HG02678 (cell line): Measurements from ENCODE around the gene KSR1.

ENCODE experiments used
- ATAC-seq: cut with Tn5 transposase; IDR thresholded peaks from one replicate; pipeline ENCODE4 v1.9.1; 2021; ENCODE audit warnings: mild to moderate bottlenecking, moderate library complexity; ENCODE audit not compliant: unreplicated experiment

The KSR1 gene

DNA sequence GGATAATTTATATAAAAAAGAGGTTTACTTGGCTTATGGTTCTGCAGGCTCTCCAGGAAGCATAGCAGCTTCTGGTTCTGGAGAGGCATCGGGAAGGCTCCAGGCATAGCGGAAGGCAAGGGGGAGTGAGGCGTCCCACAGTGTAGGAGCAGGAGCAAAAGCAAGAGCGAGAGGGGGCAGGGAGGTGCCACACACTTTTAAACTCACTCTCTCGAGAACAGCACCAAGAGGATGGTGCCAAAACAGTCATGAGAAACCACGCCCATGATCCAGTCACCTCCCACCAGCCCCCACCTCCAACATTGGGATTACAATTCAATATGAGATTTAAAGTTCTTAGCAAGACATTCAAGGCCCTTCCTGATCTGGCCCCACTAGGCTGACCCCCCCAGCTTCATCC, 124.8 kb downstream of the KSR1 start:
- ATAC-seq = no peak

DNA sequence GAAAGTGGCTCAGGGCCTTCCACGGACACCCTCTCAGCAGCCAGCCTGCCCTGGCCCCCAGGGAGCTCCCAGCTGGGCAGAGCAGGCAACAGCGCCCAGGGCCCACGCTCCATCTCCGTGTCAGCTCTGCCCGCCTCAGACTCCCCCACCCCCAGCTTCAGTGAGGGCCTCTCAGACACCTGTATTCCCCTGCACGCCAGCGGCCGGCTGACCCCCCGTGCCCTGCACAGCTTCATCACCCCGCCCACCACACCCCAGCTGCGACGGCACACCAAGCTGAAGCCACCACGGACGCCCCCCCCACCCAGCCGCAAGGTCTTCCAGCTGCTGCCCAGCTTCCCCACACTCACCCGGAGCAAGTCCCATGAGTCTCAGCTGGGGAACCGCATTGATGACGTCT, 126.4 kb downstream of the KSR1 start:
- ATAC-seq = no peak

GRCh38 chr17:27585153-27585681, 129.0 kb downstream of the KSR1 start:
- ATAC-seq = no peak

- ATAC-seq = no peak
Measured at GRCh38 chr17:27585792-27586191, 129.5 kb downstream of the KSR1 start.

DNA sequence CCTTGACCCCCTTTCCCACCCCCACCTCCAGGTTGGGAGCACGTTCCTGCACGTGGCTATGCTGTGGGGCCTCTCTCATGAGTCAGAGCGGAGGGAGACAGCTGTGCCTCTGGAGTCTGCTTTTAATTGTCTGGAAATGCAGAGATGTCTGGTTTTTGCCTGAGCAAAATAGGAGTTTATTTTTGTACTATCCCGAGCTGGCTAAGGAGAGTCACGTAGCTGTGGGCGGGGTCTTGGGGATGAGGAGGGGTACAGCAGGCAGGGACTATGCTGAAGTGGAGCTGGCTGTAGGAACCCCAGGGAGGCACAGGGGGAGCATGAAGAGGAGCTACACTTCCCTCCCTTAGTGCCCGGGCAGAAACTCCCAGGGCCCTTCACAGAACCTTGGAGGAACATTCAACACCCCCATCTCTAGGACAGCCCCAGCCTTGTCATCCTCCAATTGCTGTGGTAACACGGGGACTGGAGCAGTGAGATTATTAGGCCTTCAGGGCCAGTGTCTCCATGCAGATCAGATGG, 130.0 kb downstream of the KSR1 start:
- ATAC-seq = no peak

DNA sequence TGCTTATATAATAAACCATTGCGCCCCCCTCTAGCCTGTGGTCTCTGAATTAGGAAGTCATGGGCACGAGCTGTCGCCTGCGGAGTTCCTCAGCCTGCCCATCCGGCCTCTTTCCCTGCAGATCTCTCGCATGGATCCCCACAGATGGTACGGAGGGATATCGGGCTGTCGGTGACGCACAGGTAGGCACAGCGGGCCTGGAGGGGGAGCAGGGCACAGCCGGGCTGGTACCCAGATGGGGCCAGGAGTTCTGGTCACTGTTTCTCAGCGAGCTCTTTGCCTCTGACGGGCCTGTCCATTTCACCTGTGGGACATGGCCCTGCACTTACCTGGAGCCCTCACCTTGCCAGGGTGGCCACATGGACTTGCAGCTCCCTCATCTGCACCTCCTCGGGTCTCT, 132.1 kb downstream of the KSR1 start:
- ATAC-seq = no peak

GRCh38 chr17:27590864-27591263, 134.6 kb downstream of the KSR1 start:
- ATAC-seq = no peak

GRCh38 chr17:27591986-27592385, 135.7 kb downstream of the KSR1 start:
- no peak for ATAC-seq

DNA sequence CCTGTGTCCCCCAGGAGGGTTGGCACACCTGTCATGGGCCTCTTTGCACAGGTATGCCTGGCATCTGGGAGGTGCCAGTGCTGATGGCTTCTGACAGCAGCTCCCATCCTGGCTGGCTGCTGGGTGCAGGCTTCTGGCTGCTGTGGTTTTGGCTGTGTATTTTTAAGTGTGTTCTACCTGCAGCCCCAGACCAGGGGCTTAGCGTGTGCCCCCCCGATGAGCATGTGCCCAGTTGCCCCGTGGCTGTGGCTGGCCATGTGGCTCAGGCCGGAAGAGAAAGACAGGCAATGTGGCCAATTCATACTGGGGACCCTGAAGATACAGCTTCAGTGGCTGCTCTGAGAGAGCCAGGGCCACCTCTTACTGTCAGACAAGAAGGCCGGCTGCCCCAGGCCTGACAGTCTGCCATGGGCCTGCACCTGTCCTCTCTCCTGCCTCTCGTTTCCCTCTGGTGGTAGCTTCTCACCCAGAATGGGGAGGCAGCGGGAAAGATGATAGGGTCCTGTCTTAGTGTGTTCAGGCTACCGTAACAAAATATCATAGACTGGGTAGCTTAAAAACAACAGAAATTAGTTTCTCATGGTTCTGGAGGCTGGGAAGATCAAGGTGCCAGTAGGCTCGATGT, 137.1 kb downstream of the KSR1 start:
- no peak for ATAC-seq

DNA sequence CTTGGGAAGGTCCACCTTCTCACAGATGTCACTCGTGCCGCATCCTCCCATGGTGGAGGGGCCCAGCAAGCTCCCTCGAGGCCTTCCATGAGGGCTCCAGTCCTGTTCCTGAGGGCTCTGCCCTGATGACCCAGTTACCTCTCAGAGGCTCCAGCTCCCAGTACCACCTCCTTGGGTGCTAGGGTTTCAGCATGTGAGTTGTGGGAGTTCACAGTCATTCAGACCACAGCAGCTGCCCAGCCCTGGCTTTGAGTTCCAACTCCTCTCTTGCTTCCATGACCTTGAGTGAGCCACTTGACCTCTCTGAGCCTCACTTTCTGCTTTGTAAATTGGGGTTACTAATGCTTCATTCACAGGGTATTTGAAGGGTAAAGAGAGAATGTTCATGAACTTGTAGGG, 137.6 kb downstream of the KSR1 start:
- no peak for ATAC-seq

GRCh38 chr17:27595208-27595607, 139.0 kb downstream of the KSR1 start:
- ATAC-seq = no peak

DNA sequence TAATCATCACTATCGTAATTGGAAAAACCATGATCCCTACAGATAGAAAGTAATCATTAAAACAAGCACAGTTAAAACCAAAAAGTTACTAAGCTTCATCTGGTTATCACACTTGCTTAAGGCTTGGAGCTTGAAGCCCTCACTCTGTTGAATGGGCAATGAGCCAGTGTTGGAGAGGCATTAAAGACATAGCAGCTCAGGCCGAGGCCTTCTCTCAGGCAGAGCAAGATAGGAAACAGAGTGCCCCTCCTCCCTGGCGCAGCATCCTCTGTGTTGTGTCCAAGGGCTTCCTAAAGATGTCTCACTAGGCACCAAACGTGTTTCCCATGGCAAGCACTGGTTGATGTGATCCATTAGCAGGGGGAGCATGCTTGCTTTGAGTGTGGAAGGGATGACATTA, 139.8 kb downstream of the KSR1 start:
- no peak for ATAC-seq

DNA sequence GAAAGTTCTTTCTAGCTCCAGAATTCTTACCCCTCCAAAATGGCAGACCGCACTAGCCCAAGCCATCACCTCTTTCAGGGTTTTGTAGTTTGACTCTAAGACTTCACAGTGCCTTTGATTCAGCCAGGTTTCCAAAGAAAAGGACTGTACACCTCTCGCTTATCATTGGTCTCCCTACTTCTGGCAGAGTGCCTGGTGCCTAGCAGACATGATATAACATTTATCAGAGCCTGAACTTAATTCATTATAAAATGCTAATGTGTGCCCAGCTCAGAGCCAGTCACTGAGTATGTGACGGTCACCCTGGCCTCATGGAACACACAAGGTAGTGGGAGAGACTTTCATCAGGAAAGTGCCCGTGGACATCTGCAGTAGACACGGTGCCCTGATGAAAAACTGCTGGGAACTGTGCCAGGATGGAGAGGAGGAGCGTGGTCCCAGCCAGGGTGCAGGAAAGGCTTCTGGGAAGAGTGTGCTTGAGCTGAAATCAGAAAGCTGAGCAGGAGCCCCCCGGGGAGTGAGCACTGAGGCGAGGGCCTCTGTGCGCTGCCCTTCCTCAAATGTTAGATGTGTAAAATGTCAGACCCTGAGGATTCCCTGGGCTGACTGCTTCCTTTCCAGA, 140.4 kb downstream of the KSR1 start:
- no peak for ATAC-seq

DNA sequence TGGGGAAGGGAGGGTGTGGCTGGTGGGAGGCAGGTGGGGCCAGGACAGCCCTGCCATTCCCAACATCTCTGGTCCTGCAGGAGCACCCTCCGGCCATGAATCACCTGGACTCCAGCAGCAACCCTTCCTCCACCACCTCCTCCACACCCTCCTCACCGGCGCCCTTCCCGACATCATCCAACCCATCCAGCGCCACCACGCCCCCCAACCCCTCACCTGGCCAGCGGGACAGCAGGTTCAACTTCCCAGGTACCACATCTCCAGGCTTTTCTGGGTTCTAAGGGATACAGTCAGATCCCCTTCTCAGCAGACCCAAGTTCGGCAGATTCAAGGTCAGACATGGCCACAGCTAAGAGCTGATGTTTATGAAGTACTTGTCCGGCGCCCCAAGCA, 140.9 kb downstream of the KSR1 start:
- ATAC-seq = no peak

DNA sequence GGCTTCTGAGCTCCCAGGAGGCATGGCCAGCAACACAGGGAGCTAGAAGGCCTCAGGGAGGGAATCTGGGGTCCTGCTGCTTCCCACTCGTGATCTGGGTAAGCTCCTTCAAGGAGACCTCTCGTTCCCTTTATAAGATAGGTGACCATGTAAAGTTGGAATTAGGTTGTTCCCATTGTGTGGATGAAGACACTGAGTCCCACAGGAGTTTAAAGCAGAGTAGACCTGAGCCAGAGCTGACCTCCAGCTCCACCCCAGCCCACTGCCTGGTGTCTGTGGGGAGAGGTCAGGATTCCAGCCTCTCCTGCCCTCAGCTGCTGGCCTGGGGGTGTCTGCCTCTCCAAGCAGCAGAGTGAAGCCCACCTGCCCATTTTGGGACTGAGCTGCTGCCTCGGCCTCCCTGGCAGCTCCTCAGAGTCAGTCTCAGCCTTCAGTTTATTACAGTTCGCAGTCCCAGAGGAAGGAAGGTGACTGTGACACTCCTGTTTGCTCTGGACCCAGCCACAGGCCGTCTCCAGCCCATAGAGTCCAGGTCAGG, 141.6 kb downstream of the KSR1 start:
- ATAC-seq = no peak

- ATAC-seq = no peak
Measured at GRCh38 chr17:27598337-27599050, 142.2 kb downstream of the KSR1 start.

DNA sequence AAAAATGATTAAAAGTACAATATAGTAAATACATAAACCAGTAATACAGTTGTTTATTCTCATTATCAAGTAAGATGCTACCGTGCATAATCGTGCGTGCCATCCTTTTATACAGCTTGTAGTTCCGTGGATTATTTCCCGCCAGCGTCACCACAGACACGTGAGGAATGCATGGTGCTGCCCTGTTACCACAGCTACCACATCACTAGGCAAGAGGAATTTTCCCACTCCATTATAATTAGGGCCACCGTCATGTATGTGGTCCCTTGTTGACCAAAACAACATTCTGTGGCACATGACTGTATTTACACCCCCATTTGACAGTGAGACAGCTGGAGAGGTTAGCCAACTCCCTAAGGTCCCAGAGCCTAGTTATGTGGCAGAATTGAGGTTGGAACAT, 144.2 kb downstream of the KSR1 start:
- ATAC-seq = no peak

- no peak for ATAC-seq
Measured at GRCh38 chr17:27601069-27601974, 145.1 kb downstream of the KSR1 start.

GRCh38 chr17:27601975-27602302, 145.7 kb downstream of the KSR1 start:
- ATAC-seq = no peak

GRCh38 chr17:27602721-27603420, 146.6 kb downstream of the KSR1 start:
- peak; percentile 51 for ATAC-seq
